GM23338 (cell line): Measurements from ENCODE around the gene GPR149. TPM values are rescaled to one million over a fixed set of nuclear protein-coding genes. Genes with fewer than 3 reads are reported as not detected.
A peak's percentile ranks its signal among the peaks of the same experiment; 100 is the strongest.

Source experiments
- ATAC-seq: fragments of 200-7000 bp; cut with Tn5 transposase; 3 replicates; pipeline ENCODE4 v1.9.1; 2020
- DNase-seq: peaks from one replicate; pipeline ENCODE4 v3.0.0-alpha.2; 2015; ENCODE audit warnings: low spot score
- H2AFZ ChIP-seq: fragments of 200-600 bp; sonication (generic); 2 replicates; pipeline ENCODE4 v1.8.0; 2016; ENCODE audit warnings: antibody characterized with exemption, mild to moderate bottlenecking, moderate library complexity
- H3F3A ChIP-seq: fragments of 200-600 bp; sonication (generic); replicated peaks from 2 replicates; pipeline ENCODE4 v1.8.0; 2017; ENCODE audit warnings: antibody characterized with exemption, mixed run types, low read depth
- H3K27ac ChIP-seq: fragments of 200-600 bp; sonication (generic); 2 replicates; pipeline ENCODE4 v1.6.1; 2016; ENCODE audit warnings: low read depth
- H3K27me3 ChIP-seq: fragments of 200-600 bp; sonication (generic); 2 replicates; pipeline ENCODE4 v1.8.0; 2016; ENCODE audit warnings: mild to moderate bottlenecking, mixed run types, moderate library complexity; ENCODE audit not compliant: insufficient read depth
- H3K36me3 ChIP-seq: fragments of 200-600 bp; sonication (generic); 2 replicates; pipeline ENCODE4 v1.8.0; 2016; ENCODE audit warnings: mild to moderate bottlenecking; ENCODE audit not compliant: insufficient read depth
- H3K4me1 ChIP-seq: fragments of 200-600 bp; sonication (generic); 2 replicates; pipeline ENCODE4 v1.8.0; 2016; ENCODE audit warnings: mild to moderate bottlenecking, moderate library complexity; ENCODE audit not compliant: insufficient read depth
- H3K4me2 ChIP-seq: fragments of 200-600 bp; sonication (generic); 2 replicates; pipeline ENCODE4 v1.7.1; 2017; ENCODE audit warnings: mixed run types
- H3K4me3 ChIP-seq: fragments of 200-600 bp; sonication (generic); 2 replicates; pipeline ENCODE4 v1.6.1; 2016; ENCODE audit warnings: mixed run types
- H3K79me2 ChIP-seq: fragments of 200-600 bp; sonication (generic); replicated peaks from 2 replicates; pipeline ENCODE4 v1.8.0; 2017; ENCODE audit warnings: mild to moderate bottlenecking; ENCODE audit not compliant: insufficient read depth
- H3K9me2 ChIP-seq: fragments of 200-600 bp; sonication (generic); 2 replicates; pipeline ENCODE4 v1.8.0; 2017; ENCODE audit not compliant: insufficient read depth
- H4K20me1 ChIP-seq: fragments of 200-600 bp; sonication (generic); replicated peaks from 2 replicates; pipeline ENCODE4 v1.8.0; 2017; ENCODE audit warnings: mild to moderate bottlenecking; ENCODE audit not compliant: insufficient read depth
- H3K27ac Mint-ChIP-seq: 2 replicates; pipeline ENCODE4 v1.8.0; 2020; ENCODE audit warnings: inconsistent platforms, mild to moderate bottlenecking, moderate library complexity, mixed read lengths
- H3K27me3 Mint-ChIP-seq: 3 replicates; pipeline ENCODE4 v1.8.0; 2022; ENCODE audit warnings: low read depth, mild to moderate bottlenecking, moderate library complexity, mixed read lengths, inconsistent platforms; ENCODE audit not compliant: insufficient read depth, poor library complexity
- H3K36me3 Mint-ChIP-seq: 3 replicates; pipeline ENCODE4 v1.8.0; 2021; ENCODE audit warnings: low read depth, mild to moderate bottlenecking, inconsistent platforms, moderate library complexity, mixed read lengths
- H3K4me1 Mint-ChIP-seq: 3 replicates; pipeline ENCODE4 v1.8.0; 2020; ENCODE audit warnings: mild to moderate bottlenecking, inconsistent platforms, mixed read lengths
- H3K4me3 Mint-ChIP-seq: 3 replicates; pipeline ENCODE4 v1.8.0; 2021; ENCODE audit warnings: moderate library complexity, mild to moderate bottlenecking, inconsistent platforms, mixed read lengths
- H3K9me3 Mint-ChIP-seq: 3 replicates; pipeline ENCODE4 v1.8.0; 2020; ENCODE audit warnings: moderate library complexity, mild to moderate bottlenecking, inconsistent platforms, mixed read lengths
- CTCF ChIP-seq, 2 experiments: fragments of 200-600 bp in 1 of 2; sonication (generic) in 1 of 2; conservative IDR thresholded peaks; 2 replicates each; pipeline versions ENCODE4 v1.5.1 to v1.6.1; 2016 to 2017; ENCODE audit warnings: antibody characterized with exemption in 2 of 2, low read depth in 2 of 2, mild to moderate bottlenecking in 2 of 2, moderate library complexity in 1 of 2
- ETS1 ChIP-seq: IDR thresholded peaks from 2 replicates; pipeline ENCODE4 v1.6.1; 2016; ENCODE audit warnings: antibody characterized with exemption
- EZH2phosphoT487 ChIP-seq: fragments of 200-600 bp; sonication (generic); IDR thresholded peaks from one replicate; pipeline ENCODE4 v1.8.1; 2018; ENCODE audit warnings: antibody characterized with exemption; ENCODE audit not compliant: unreplicated experiment
- JUNB ChIP-seq: IDR thresholded peaks from one replicate; pipeline ENCODE4 v1.6.1; 2016; ENCODE audit warnings: antibody characterized with exemption; ENCODE audit not compliant: unreplicated experiment
- NANOG ChIP-seq: IDR thresholded peaks from 2 replicates; pipeline ENCODE4 v1.6.1; 2016; ENCODE audit warnings: antibody characterized with exemption, borderline replicate concordance
- POLR2AphosphoS5 ChIP-seq: IDR thresholded peaks from 2 replicates; pipeline ENCODE4 v1.6.1; 2016; ENCODE audit warnings: antibody characterized with exemption, low read depth
- REST ChIP-seq: IDR thresholded peaks from one replicate; pipeline ENCODE4 v1.6.1; 2018; ENCODE audit warnings: antibody characterized with exemption; ENCODE audit not compliant: unreplicated experiment
- STAT1 ChIP-seq: IDR thresholded peaks from one replicate; pipeline ENCODE4 v1.6.1; 2016; ENCODE audit warnings: antibody characterized with exemption; ENCODE audit not compliant: unreplicated experiment
- ZNF114 ChIP-seq: fragments of 250-450 bp; sonication (Bioruptor Pico); IDR thresholded peaks from 2 replicates; pipeline ENCODE4 v1.5.0; 2020; ENCODE audit warnings: mild to moderate bottlenecking, moderate library complexity
- ZNF331 ChIP-seq: fragments of 250-450 bp; sonication (Bioruptor Pico); IDR thresholded peaks from 2 replicates; pipeline ENCODE4 v1.5.0; 2020; ENCODE audit warnings: low read depth, mild to moderate bottlenecking, moderate library complexity
- ZNF462 ChIP-seq: fragments of 250-450 bp; sonication (Bioruptor Pico); IDR thresholded peaks from 2 replicates; pipeline ENCODE4 v1.5.0; 2020; ENCODE audit warnings: mild to moderate bottlenecking, moderate library complexity
- polyA plus RNA-seq: library from polyadenylated mRNA; unstranded; fragments of >200 nt; fragmentation: Nextera tagmentation; extraction: Ambion mirVana; gene quantifications from 2 replicates; pipeline ENCODE4 v1.2.1, GENCODE V29; 2016
- total RNA-seq: library from RNA; depleted of rRNA; stranded (reverse); fragments of >200 nt; shearing (Covaris generic); gene quantifications from 2 replicates; pipeline ENCODE4 v1.2.3, GENCODE V29; 2014

The GPR149 gene
- total and polyA plus RNA-seq, 2 experiments from 2014 or later: 0.11 to 0.21 TPM

GRCh38 chr3:154324919-154325318, 105.1 kb downstream of the GPR149 start (continued):
- TF ChIP-seq ZNF462: no peak

GRCh38 chr3:154323891-154324738, 105.9 kb downstream of the GPR149 start, which contains the start of gene DHX36:
DHX36 (minus strand) TSS chr3:154324487; CDS start chr3:154324416, 71 bp downstream.
- peaks cover 10% of the 10 kb centered on the region for H3K36me3 Mint-ChIP-seq
- peak within 1 kb of the TSS; percentile 94 for H3K27ac ChIP-seq
- no peaks in the 10 kb centered on the region for H3K27me3 Mint-ChIP-seq
- H3K27ac Mint-ChIP-seq: peak within 1 kb of the TSS; percentile 99
- H3K4me3 Mint-ChIP-seq: peak within 1 kb of the TSS; percentile 95
- no peaks in the 10 kb centered on the region for H3K9me2 ChIP-seq
- H4K20me1 ChIP-seq: peaks cover 37% of the 10 kb centered on the region
- no peaks in the 10 kb centered on the region for H3K36me3 ChIP-seq
- peak; percentile 97 for DNase-seq
- peaks cover 16% of the 10 kb centered on the region for H3K4me1 Mint-ChIP-seq
- H3K27me3 ChIP-seq: no peaks in the 10 kb centered on the region
- H3K9me3 Mint-ChIP-seq: no peaks in the 10 kb centered on the region
- H3K4me3 ChIP-seq: peak within 1 kb of the TSS; percentile 100
- H2AFZ ChIP-seq: peak within 1 kb of the TSS; percentile 72
- peaks cover 51% of the 10 kb centered on the region for H3K79me2 ChIP-seq
- no peaks in the 10 kb centered on the region for H3F3A ChIP-seq
- ATAC-seq: peak; percentile 92
- peaks cover 48% of the 10 kb centered on the region for H3K4me1 ChIP-seq
- H3K4me2 ChIP-seq: peak within 1 kb of the TSS; percentile 95
- no peak for TF ChIP-seq NANOG
- TF ChIP-seq ZNF331 (CRISPR knock-in tag): no peak
- peak; percentile 94 for TF ChIP-seq POLR2AphosphoS5
- no peak for TF ChIP-seq EZH2phosphoT487
- TF ChIP-seq REST: no peak
- peak; percentile 50; the same call in 1 of the 2 replicates for TF ChIP-seq ETS1
- TF ChIP-seq STAT1: no peak
- no peak for TF ChIP-seq ZNF114
- TF ChIP-seq JUNB: no peak
- no peak for TF ChIP-seq CTCF (conservative IDR thresholded peaks at IDR 0.05; ENCODE audit: low read depth in 2 of 2)
